Thyroid gland (tissue), 4 donors: ENCODE measurements around the gene CD226.

Source experiments
- CTCF ChIP-seq, 6 experiments: fragments of 200-600 bp in 3 of 6; fragments of 450-650 bp in 3 of 6; sonication (generic) in 3 of 6; IDR thresholded peaks; one replicate each; pipeline ENCODE4 v1.5.1; 2016 to 2019; ENCODE audit warnings: antibody characterized with exemption in 6 of 6, mild to moderate bottlenecking in 2 of 6, inconsistent platforms in 1 of 6, moderate library complexity in 1 of 6
- POLR2A ChIP-seq, 2 donors: fragments of 450-650 bp; IDR thresholded peaks; one replicate each; pipeline ENCODE4 v1.6.1; 2017; ENCODE audit warnings: antibody characterized with exemption in 2 of 2, mild to moderate bottlenecking in 2 of 2, moderate library complexity in 1 of 2

- no peak for TF ChIP-seq CTCF (IDR thresholded peaks at IDR 0.05)
- no peak for TF ChIP-seq POLR2A (IDR thresholded peaks at IDR 0.05)
These were observed 103.0 kb downstream of the CD226 start for GRCh38 chr18:69844656-69845055.
